GM21526 (cell line): ENCODE data around the gene TMPRSS7.
"Not testable (repeated sequence)": the region's sequence is repeated elsewhere in the genome, so short reads cannot be mapped to it uniquely, and the experiment has no call there.

Source experiments
- ATAC-seq: cut with Tn5 transposase; IDR thresholded peaks from one replicate; pipeline ENCODE4 v1.9.1; 2021; ENCODE audit warnings: moderate library complexity; ENCODE audit not compliant: unreplicated experiment, low FRiP score

Gene TMPRSS7

GRCh38 chr3:112053229-112053628 is 18.7 kb downstream of the TMPRSS7 start:
- ATAC-seq, result no peak

GRCh38 chr3:112056451-112056929 is 22.0 kb downstream of the TMPRSS7 start:
- ATAC-seq, result no peak

GRCh38 chr3:112059497-112059896 is 25.0 kb downstream of the TMPRSS7 start:
- no peak for ATAC-seq

- no peak for ATAC-seq
These were observed 26.6 kb downstream of the TMPRSS7 start for GRCh38 chr3:112061152-112061551.

DNA sequence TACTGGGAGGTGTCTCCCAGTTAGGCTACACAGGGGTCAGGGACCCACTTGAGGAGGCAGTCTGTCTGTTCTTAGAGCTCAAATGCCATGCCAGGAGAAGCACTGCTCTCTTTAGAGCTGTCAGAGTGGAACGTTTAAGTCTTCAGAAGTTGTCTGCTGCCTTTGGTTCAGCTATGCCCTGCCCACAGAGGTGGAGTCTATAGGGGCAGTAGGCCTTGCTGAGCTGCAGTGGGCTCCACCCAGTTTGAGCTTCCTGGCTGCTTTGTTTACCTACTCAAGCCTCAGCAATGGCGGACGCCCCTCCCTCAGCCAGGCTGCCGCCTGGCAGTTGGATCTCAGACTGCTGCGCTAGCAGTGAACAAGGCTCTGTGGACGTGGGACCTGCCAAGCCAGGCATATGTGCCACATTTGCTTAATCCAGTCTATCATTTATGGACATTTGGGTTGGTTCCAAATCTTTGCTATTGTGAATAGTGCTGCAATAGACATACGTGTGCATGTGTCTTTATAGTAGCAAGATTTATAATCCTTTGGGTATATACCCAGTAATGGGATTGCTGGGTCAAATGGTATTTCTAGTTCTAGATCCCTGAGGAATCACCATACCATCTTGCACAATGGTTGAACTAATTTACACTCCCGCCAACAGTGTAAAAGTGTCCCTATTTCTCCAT is 38.0 kb downstream of the TMPRSS7 start:
- ATAC-seq, result not testable (repeated sequence)

DNA sequence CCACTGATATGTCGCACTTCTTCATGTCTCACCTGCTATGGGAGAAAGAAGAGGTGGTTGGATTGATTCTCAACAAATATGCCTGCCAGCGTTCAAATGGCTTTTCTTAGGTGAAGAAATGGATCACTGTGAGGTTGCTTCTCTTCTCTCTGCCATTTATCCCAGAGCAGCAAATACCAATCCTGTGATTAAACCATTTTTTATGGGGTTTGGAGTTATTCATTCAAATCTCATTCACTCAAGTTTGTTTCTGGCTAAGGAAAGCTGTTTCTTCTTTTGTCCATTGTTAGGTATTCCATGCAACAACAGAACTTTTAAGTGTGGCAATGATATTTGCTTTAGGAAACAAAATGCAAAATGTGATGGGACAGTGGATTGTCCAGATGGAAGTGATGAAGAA is 39.5 kb downstream of the TMPRSS7 start:
- no peak for ATAC-seq

- ATAC-seq, result peak; percentile 90
These were observed 40.3 kb downstream of the TMPRSS7 start for GRCh38 chr3:112074616-112075497.

GRCh38 chr3:112078125-112079083 is 43.9 kb downstream of the TMPRSS7 start:
- ATAC-seq, result no peak

DNA sequence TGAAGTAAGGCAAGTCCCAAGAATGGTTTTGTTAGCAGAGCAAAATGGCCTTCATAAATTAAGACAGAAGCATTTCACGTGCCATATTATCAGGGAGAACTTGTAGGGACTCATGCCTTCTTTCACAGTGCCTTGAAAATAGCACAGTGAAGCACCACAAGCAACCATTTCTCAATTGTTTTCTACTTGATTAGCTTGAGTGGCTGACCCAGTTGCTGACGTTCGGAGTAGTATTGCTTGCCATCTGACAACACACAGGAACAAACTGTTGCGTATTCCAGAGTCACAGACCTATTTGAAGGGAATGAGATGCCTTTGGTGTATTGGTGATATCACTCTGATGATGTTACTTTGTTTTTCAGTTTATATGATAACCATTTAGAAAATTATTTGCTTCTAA is 48.7 kb downstream of the TMPRSS7 start:
- ATAC-seq, result no peak

GRCh38 chr3:112084980-112085705 is 50.6 kb downstream of the TMPRSS7 start:
- ATAC-seq, result no peak

GRCh38 chr3:112085735-112086075 is 51.2 kb downstream of the TMPRSS7 start:
- no peak for ATAC-seq

GRCh38 chr3:112086076-112086854 is 51.7 kb downstream of the TMPRSS7 start, which contains the start of gene C3orf52:
C3orf52 (plus strand) TSS chr3:112086389; CDS start chr3:112086408, 19 bp downstream.
- ATAC-seq, result peak; percentile 93

GRCh38 chr3:112086875-112087524 is 52.5 kb downstream of the TMPRSS7 start:
- no peak for ATAC-seq

DNA sequence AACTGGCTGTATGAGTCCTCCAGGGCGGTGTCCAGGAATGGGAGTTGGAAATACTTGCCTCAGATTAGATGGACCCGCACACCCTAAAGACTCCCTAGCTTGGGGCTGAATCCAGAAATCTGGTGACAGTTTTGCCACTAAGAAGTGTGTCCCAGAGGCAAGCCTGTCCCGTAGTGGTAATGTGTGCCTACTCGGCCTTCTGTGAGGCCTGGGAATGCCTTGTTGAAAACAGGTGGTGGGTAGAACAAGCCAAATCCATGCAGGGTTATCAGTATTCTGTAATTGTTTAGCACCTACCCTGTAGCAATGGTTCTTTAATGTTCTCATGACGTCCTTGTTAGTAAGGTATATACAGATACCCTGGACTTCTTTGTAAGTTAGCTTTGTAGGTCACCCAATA is 53.2 kb downstream of the TMPRSS7 start:
- no peak for ATAC-seq

GRCh38 chr3:112088944-112089343 is 54.4 kb downstream of the TMPRSS7 start:
- ATAC-seq, result no peak

DNA sequence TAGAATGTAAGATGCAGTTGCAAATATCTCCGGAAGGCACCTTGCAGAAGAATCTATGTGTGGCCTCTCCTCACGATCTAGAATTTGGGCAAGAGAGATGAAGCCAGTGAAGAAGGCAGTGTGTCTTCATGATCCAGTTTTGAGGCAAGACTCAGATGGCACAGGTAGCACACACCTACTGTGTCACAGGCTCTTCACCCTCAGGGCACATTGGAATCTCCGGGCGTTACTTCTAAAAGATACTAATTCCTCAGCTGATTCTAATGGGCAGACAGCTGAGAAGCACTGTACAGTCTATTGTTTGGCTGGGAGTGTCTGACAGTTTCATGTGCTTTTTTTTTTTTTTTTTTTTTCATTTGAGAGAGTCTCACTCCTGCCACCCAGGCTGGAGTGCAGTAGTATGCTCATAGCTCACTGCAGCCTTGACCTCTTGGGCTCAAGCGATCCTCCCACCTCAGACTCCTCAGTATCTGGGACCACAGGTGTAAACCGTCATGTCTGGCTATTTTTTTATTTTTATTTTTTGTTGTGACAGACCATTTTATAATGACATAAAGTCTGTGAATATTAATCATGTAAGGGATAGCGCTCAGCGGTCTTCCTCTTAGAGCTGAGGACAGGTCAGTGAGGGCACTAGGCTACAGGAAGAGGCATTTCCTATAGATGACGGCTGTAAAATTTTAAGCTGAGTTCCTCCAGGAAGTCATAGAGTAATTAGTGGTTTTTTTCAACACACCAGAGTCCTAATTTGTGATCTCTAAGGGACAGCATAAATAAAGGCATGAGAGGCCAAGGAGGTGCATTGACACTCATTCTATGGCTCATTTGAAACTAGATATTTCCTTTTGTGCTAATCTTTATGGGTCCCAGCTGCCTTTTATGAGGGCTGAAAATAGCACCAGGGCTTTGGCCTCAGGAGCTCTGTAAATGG is 55.7 kb downstream of the TMPRSS7 start:
- ATAC-seq, result no peak

DNA sequence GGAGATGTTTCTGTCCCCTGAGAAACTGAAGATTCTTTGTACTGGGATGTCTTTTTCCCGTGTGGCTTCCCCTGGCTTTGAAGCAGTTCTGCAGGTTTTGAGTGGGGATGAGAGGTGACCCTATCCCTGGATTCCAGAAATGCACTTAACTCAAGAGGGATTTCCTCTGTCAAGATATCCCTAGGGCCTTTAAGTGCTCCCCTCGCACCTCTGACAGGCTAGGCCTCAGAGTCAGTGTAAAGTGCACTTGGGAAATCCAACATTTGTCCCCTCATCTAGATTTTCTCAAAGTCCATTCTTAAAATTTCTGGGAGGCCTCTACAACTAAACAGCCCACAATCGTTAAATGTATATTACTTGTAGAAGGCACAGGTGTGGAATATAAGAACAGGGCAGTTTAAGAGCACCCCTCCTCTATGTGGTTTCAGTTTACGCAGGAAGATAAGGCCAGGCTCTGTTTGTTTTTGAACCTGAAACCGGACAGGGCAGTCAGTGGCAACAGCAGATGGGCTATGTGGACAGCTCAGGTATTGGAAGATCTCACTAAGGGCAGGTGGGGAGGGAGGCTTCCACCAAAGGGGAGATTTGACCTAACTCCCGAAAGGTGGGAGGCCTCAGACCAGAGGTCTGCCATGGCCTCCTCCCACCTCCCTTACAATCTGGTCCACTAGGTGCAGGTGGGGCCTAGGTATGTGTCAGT is 56.5 kb downstream of the TMPRSS7 start:
- no peak for ATAC-seq
